Liver (tissue), 9 donors: ENCODE results near the gene HNRNPM. TPM values are rescaled to one million over a fixed set of nuclear protein-coding genes. Genes with fewer than 3 reads are reported as not detected.

ENCODE experiments used
- DNase-seq: peaks from one replicate; pipeline ENCODE4 v3.0.0-alpha.2; 2017; ENCODE audit warnings: low spot score
- H3K27ac ChIP-seq, 2 donors: one replicate each; pipeline ENCODE4 v1.7.0; 2013; ENCODE audit warnings: inconsistent platforms in 2 of 2, low read length in 2 of 2, control low read depth in 1 of 2, low read depth in 1 of 2, mild to moderate bottlenecking in 1 of 2
- H3K27me3 ChIP-seq, 4 donors: one replicate each; pipeline versions ENCODE4 v1.6.1 to v1.7.0; 2013; ENCODE audit warnings: low read length in 3 of 4, inconsistent platforms in 1 of 4, mild to moderate bottlenecking in 1 of 4, moderate library complexity in 1 of 4; ENCODE audit not compliant: control insufficient read depth in 4 of 4, insufficient read depth in 4 of 4
- H3K36me3 ChIP-seq, 4 donors: one replicate each; pipeline versions ENCODE4 v1.6.1 to v1.7.0; 2013; ENCODE audit warnings: low read length in 3 of 4, mild to moderate bottlenecking in 3 of 4, low read depth in 1 of 4, moderate library complexity in 1 of 4; ENCODE audit not compliant: control insufficient read depth in 4 of 4, insufficient read depth in 3 of 4
- H3K4me1 ChIP-seq, 4 donors: one replicate each; pipeline versions ENCODE4 v1.6.1 to v1.7.0; 2013; ENCODE audit warnings: low read length in 3 of 4, mild to moderate bottlenecking in 3 of 4, moderate library complexity in 1 of 4; ENCODE audit not compliant: control insufficient read depth in 4 of 4, insufficient read depth in 4 of 4
- H3K4me3 ChIP-seq, 3 donors: one replicate each; pipeline versions ENCODE4 v1.6.1 to v1.7.0; 2013; ENCODE audit warnings: low read length in 3 of 3, control low read depth in 1 of 3, low read depth in 1 of 3, mild to moderate bottlenecking in 1 of 3
- H3K9ac ChIP-seq, 2 donors: one replicate each; pipeline ENCODE4 v1.7.0; 2013; ENCODE audit warnings: low read length in 2 of 2, mild to moderate bottlenecking in 2 of 2, moderate library complexity in 2 of 2, control low read depth in 1 of 2, low read depth in 1 of 2
- H3K9me3 ChIP-seq, 4 donors: one replicate each; pipeline versions ENCODE4 v1.6.1 to v1.7.0; 2013; ENCODE audit warnings: low read length in 3 of 4; ENCODE audit not compliant: control insufficient read depth in 4 of 4
- EGR1 ChIP-seq, 2 donors: IDR thresholded peaks; 2 replicates each; pipeline ENCODE4 v1.6.1; 2016 to 2018; ENCODE audit warnings: antibody characterized with exemption in 2 of 2, low read depth in 2 of 2
- FOXA2 ChIP-seq: IDR thresholded peaks from 2 replicates; pipeline ENCODE4 v1.6.1; 2016; ENCODE audit warnings: antibody characterized with exemption
- GABPA ChIP-seq, 2 donors: IDR thresholded peaks in 1 of 2; conservative IDR thresholded peaks in 1 of 2; 2 replicates each; pipeline ENCODE4 v1.6.1; 2016; ENCODE audit warnings: antibody characterized with exemption in 2 of 2, mild to moderate bottlenecking in 1 of 2, moderate library complexity in 1 of 2
- HNF4A ChIP-seq, 2 donors: conservative IDR thresholded peaks; 2 replicates each; pipeline ENCODE4 v1.6.1; 2016; ENCODE audit warnings: antibody characterized with exemption in 2 of 2, mild to moderate bottlenecking in 2 of 2
- HNF4G ChIP-seq: IDR thresholded peaks from 2 replicates; pipeline ENCODE4 v1.6.1; 2016; ENCODE audit warnings: antibody characterized with exemption
- JUND ChIP-seq, 2 donors: IDR thresholded peaks; 2 replicates each; pipeline ENCODE4 v1.6.1; 2016; ENCODE audit warnings: antibody characterized with exemption in 2 of 2
- NR2F2 ChIP-seq: IDR thresholded peaks from 2 replicates; pipeline ENCODE4 v1.6.1; 2016; ENCODE audit warnings: antibody characterized with exemption
- RAD21 ChIP-seq, 2 donors: IDR thresholded peaks; 2 replicates each; pipeline ENCODE4 v1.6.1; 2016; ENCODE audit warnings: antibody characterized with exemption in 2 of 2, mild to moderate bottlenecking in 2 of 2
- RXRA ChIP-seq, 2 donors: IDR thresholded peaks; 2 replicates each; pipeline ENCODE4 v1.6.1; 2017 to 2018; ENCODE audit warnings: antibody characterized with exemption in 2 of 2, mild to moderate bottlenecking in 1 of 2
- SP1 ChIP-seq: IDR thresholded peaks from 2 replicates; pipeline ENCODE4 v1.6.1; 2018; ENCODE audit warnings: antibody characterized with exemption, mild to moderate bottlenecking
- TAF1 ChIP-seq: conservative IDR thresholded peaks from 2 replicates; pipeline ENCODE4 v1.6.1; 2016; ENCODE audit warnings: antibody characterized with exemption, mild to moderate bottlenecking
- YY1 ChIP-seq: IDR thresholded peaks from 2 replicates; pipeline ENCODE4 v1.6.1; 2016; ENCODE audit warnings: antibody characterized with exemption, mild to moderate bottlenecking
- WGBS: extraction: QIAGEN DNeasy Blood & Tissue Kit; methylation state at CpG from one replicate; pipeline ENCODE4 v1.1.7; 2013; 5-methylcytosine and 5-hydroxymethylcytosine counted together
- polyA plus RNA-seq, 2 donors: library from polyadenylated mRNA; stranded (reverse) in 1 of 2; unstranded in 1 of 2; fragments of 200-250 nt in 1 of 2; fragments of >200 nt in 1 of 2; fragmentation: Nextera tagmentation in 1 of 2; extraction: Ambion mirVana in 1 of 2; gene quantifications; one replicate each; pipeline versions ENCODE4 v1.2.1 to v1.2.3, GENCODE V29; 2013 to 2015
- total RNA-seq, 2 donors: library from RNA; depleted of rRNA; stranded (reverse); fragments of >200 nt; gene quantifications; one replicate each; pipeline ENCODE4 v1.2.3, GENCODE V29; 2014
- TF ChIP-seq, protein P1 (sequence below): IDR thresholded peaks from 2 replicates; pipeline ENCODE4 v1.6.1; 2016; ENCODE audit warnings: antibody characterized with exemption
- TF ChIP-seq, protein P2 (sequence below): IDR thresholded peaks from 2 replicates; pipeline ENCODE4 v1.6.1; 2016; ENCODE audit warnings: antibody characterized with exemption, mild to moderate bottlenecking
- TF ChIP-seq, protein P3 (sequence below): fragments of 150-350 bp; IDR thresholded peaks from 2 replicates; pipeline ENCODE4 v1.5.1; 2017; ENCODE audit warnings: improper control_type of control experiment, low read depth, low read length; ENCODE audit not compliant: missing input control
- TF ChIP-seq, protein P4 (sequence below): IDR thresholded peaks from 2 replicates; pipeline ENCODE4 v1.6.1; 2016; ENCODE audit warnings: antibody characterized with exemption
- TF ChIP-seq, protein P5 (sequence below): IDR thresholded peaks from 2 replicates; pipeline ENCODE4 v1.6.1; 2016; ENCODE audit warnings: antibody characterized with exemption
- donor health status: healthy.
- donor health status: healthy.
- donor health status: healthy.
- donor health status: healthy.
- donor health status: healthy.

The HNRNPM gene
- total and polyA plus RNA-seq, 4 donors = 39.4 to 86.9 (median 70.7) TPM

DNA sequence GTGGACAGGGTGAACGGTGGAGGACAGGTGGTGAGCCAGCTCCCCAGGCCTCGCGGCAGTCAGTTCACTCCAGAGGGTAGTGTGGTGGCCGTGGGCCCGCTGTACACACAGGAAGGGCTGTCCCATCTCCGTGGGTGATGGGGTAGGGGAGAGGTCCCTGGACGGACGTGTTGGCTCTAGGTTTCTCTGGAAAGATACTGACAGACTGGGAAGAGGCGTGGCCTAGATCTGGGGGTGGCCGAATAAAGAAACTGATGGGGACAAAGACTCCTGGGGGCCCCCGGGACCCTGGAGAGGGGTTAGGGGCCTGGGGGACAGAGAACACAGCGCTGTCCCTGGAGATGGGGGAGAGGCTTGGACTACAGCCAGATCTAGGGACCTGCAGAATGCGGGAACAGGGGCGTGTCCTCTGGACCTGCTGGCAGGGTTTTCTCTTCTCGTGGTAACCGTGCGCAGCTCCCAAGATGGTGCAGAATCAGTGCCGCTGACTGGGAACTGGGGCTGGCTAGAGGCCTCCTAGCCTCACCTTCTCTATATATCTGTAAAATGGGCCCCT lies 61.7 kb downstream of the HNRNPM start (continued):
- TF ChIP-seq, protein P1, sequence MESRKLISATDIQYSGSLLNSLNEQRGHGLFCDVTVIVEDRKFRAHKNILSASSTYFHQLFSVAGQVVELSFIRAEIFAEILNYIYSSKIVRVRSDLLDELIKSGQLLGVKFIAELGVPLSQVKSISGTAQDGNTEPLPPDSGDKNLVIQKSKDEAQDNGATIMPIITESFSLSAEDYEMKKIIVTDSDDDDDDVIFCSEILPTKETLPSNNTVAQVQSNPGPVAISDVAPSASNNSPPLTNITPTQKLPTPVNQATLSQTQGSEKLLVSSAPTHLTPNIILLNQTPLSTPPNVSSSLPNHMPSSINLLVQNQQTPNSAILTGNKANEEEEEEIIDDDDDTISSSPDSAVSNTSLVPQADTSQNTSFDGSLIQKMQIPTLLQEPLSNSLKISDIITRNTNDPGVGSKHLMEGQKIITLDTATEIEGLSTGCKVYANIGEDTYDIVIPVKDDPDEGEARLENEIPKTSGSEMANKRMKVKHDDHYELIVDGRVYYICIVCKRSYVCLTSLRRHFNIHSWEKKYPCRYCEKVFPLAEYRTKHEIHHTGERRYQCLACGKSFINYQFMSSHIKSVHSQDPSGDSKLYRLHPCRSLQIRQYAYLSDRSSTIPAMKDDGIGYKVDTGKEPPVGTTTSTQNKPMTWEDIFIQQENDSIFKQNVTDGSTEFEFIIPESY = no peak

DNA sequence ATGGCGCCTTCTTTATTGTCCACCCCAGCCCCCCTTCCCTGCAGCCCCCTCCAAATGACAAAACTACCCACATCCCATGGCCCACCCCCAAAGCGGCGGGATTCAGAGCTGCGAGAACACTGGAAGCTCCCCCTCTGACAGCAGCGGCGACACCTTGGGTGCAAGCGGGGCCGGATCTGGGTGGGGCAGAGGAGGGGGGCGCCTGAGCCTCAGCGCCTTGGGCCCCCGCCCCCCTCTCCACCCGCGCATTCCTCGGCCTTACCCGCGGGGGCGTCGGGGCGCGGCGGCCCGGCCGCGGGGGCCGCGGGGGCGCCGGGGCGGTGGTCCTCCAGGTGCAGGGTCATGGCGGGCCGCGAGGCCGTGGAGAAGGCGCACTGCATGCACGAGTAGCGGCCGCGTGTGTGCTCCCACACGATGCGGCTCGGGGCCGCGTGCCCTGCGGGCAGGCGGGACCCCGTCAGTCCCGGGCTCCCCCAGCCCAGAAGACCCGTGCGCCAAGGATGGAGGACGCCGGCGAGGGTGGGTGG lies 65.9 kb downstream of the HNRNPM start:
- no peak overlapping the region for H3K9ac ChIP-seq
- H3K9me3 ChIP-seq = no peaks in the 10 kb centered on the region
- H3K27me3 ChIP-seq = no peaks in the 10 kb centered on the region
- DNase-seq = no peak
- H3K4me1 ChIP-seq = peaks cover 10 to 31% (median 21%) of the 10 kb centered on the region in 4 donors
- H3K4me3 ChIP-seq = no peak overlapping the region
- H3K36me3 ChIP-seq = peaks cover 0 to 2% (median 0%) of the 10 kb centered on the region in 4 donors
- no peak overlapping the region for H3K27ac ChIP-seq
- WGBS = 91% methylated on average over 52 of the region's 52 CpGs
- TF ChIP-seq, protein P1 = no peak
- no peak for TF ChIP-seq TAF1
- no peak for TF ChIP-seq EGR1 (IDR thresholded peaks at IDR 0.05; ENCODE audit: low read depth in 2 of 2)

DNA sequence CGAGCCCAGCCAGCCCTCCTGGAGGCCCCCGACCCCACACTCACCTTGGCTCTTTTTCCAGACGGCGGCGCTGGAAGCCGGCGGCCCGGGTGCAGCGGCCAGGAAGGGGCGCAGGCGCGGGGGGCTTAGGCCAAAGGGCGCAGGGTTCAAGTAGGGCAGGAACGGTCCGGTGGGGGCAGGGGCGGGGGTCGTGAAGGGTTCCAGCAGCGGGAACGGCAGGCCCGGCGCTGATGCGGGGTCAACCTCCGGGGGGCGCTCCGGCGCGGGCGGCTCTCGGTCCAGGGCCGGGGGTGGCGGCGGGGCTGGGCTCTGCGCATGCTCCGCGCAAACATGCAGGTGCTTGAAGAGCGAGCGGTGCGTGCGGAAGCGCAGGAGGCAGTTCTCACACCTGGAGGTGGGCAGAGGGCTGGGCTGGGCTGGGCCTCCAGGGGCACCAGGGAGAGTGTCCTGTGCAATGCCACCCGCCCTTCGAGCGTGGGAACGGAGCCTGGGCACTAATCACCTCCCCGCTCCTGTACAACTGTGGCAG lies 66.9 kb downstream of the HNRNPM start:
- Histone ChIP-seq H3K36me3 (peaks cover 0 to 2% (median 0%) of the 10 kb centered on the region in 4 donors), H3K9me3 (no peaks in the 10 kb centered on the region), H3K4me3 (no peak overlapping the region), H3K27ac (no peak overlapping the region), H3K4me1 (peaks cover 6 to 22% (median 17%) of the 10 kb centered on the region in 4 donors), H3K9ac (no peak overlapping the region), H3K27me3 (no peaks in the 10 kb centered on the region)
- WGBS = 82% methylated on average over 45 of the region's 45 CpGs
- DNase-seq = no peak
- TF ChIP-seq YY1 (no peak), RXRA (IDR thresholded peaks at IDR 0.05) (no peak), HNF4A (conservative IDR thresholded peaks at IDR 0.05) (no peak), FOXA2 (no peak), JUND (IDR thresholded peaks at IDR 0.05) (no peak), SP1 (no peak), EGR1 (IDR thresholded peaks at IDR 0.05; ENCODE audit: low read depth in 2 of 2) (no peak), TAF1 (no peak), GABPA (IDR thresholded peaks at IDR 0.05 in 1 of 2, conservative IDR thresholded peaks at IDR 0.05 in 1 of 2) (no peak), RAD21 (IDR thresholded peaks at IDR 0.05) (no peak), NR2F2 (no peak), HNF4G (no peak)
- TF ChIP-seq, protein P2, sequence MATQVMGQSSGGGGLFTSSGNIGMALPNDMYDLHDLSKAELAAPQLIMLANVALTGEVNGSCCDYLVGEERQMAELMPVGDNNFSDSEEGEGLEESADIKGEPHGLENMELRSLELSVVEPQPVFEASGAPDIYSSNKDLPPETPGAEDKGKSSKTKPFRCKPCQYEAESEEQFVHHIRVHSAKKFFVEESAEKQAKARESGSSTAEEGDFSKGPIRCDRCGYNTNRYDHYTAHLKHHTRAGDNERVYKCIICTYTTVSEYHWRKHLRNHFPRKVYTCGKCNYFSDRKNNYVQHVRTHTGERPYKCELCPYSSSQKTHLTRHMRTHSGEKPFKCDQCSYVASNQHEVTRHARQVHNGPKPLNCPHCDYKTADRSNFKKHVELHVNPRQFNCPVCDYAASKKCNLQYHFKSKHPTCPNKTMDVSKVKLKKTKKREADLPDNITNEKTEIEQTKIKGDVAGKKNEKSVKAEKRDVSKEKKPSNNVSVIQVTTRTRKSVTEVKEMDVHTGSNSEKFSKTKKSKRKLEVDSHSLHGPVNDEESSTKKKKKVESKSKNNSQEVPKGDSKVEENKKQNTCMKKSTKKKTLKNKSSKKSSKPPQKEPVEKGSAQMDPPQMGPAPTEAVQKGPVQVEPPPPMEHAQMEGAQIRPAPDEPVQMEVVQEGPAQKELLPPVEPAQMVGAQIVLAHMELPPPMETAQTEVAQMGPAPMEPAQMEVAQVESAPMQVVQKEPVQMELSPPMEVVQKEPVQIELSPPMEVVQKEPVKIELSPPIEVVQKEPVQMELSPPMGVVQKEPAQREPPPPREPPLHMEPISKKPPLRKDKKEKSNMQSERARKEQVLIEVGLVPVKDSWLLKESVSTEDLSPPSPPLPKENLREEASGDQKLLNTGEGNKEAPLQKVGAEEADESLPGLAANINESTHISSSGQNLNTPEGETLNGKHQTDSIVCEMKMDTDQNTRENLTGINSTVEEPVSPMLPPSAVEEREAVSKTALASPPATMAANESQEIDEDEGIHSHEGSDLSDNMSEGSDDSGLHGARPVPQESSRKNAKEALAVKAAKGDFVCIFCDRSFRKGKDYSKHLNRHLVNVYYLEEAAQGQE = no peak
- TF ChIP-seq, protein P3, sequence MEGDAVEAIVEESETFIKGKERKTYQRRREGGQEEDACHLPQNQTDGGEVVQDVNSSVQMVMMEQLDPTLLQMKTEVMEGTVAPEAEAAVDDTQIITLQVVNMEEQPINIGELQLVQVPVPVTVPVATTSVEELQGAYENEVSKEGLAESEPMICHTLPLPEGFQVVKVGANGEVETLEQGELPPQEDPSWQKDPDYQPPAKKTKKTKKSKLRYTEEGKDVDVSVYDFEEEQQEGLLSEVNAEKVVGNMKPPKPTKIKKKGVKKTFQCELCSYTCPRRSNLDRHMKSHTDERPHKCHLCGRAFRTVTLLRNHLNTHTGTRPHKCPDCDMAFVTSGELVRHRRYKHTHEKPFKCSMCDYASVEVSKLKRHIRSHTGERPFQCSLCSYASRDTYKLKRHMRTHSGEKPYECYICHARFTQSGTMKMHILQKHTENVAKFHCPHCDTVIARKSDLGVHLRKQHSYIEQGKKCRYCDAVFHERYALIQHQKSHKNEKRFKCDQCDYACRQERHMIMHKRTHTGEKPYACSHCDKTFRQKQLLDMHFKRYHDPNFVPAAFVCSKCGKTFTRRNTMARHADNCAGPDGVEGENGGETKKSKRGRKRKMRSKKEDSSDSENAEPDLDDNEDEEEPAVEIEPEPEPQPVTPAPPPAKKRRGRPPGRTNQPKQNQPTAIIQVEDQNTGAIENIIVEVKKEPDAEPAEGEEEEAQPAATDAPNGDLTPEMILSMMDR = no peak
- TF ChIP-seq, protein P4, sequence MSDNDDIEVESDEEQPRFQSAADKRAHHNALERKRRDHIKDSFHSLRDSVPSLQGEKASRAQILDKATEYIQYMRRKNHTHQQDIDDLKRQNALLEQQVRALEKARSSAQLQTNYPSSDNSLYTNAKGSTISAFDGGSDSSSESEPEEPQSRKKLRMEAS = no peak
- TF ChIP-seq, protein P5, sequence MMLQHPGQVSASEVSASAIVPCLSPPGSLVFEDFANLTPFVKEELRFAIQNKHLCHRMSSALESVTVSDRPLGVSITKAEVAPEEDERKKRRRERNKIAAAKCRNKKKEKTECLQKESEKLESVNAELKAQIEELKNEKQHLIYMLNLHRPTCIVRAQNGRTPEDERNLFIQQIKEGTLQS = no peak
- TF ChIP-seq, protein P1 = no peak
